ENCODE data around the gene RFK. TPM values are rescaled to one million over a fixed set of nuclear protein-coding genes. Genes with fewer than 3 reads are reported as not detected.

Gene RFK
- total RNA-seq (2021; ENCODE audit: unreplicated experiment): 35.0 TPM
- polyA plus RNA-seq (2012): 12.2 and 12.3 TPM in 2 replicates
- Bru-seq, nascent RNA: percentile 76 among the genes with signal in this experiment
- percentile 96 among the genes with signal in this experiment for BruChase-seq, experiment 1, labeled RNA remaining after a 6-hour chase
- BruChase-seq, experiment 2, labeled RNA remaining after a 2-hour chase: percentile 88 among the genes with signal in this experiment
- long read RNA-seq, transcript RFK-201 (4 exons, 2,684 nt): major isoform, 97 of 103 reads
- long read RNA-seq, partial matches to known transcripts: 3 of 103 reads
- long read RNA-seq, other reads (novel, unspliced or antisense): 3 of 103 reads

- Histone ChIP-seq H4K20me1 (ENCODE audit: insufficient read depth) (no peaks in the 10 kb centered on the region), H3K4me1 (ENCODE audit: control insufficient read depth in 1 of 2, insufficient read depth in 2 of 2, low read length in 2 of 2) (peaks cover 0 to 12% of the 10 kb centered on the region in 2 experiments; a peak in 3 of 4 replicates), H3K9ac (ENCODE audit: low read length) (peak within 1 kb of the TSS; percentile 88), H3K9me3 (ENCODE audit: control insufficient read depth in 1 of 2, insufficient read depth in 1 of 2, low read depth in 1 of 2, low read length in 2 of 2) (no peaks in the 10 kb centered on the region; a peak in 1 of 4 replicates), H3K4me2 (ENCODE audit: low read length) (peak within 1 kb of the TSS; percentile 81), H3K79me2 (ENCODE audit: insufficient read depth, low read length) (peaks cover 35% of the 10 kb centered on the region), H3K27ac (ENCODE audit: low read depth, low read length) (peak within 1 kb of the TSS; percentile 96), H3K4me3 (replicated peaks in 1 of 2; ENCODE audit: low read depth in 1 of 2, low read length in 2 of 2) (peak within 1 kb of the TSS; percentile 85 to 88), H2AFZ (ENCODE audit: low read depth, low read length, poor library complexity, severe bottlenecking) (peak within 1 kb of the TSS; percentile 81), H3K9me2 (ENCODE audit: insufficient read depth) (no peaks in the 10 kb centered on the region), H3K27me3 (ENCODE audit: insufficient read depth, low read length) (no peaks in the 10 kb centered on the region), H3K36me3 (ENCODE audit: control insufficient read depth in 1 of 2, insufficient read depth in 2 of 2, low read length in 2 of 2) (0 out of 4 replicates have a peak, but pooled peaks cover 0 to 11% of the 10 kb centered on the region in 2 experiments)
- DNase-seq (ENCODE audit: low read depth, low spot score): peak; percentile 82
- TSS peak; percentile 91 for BruUV-seq (replicated peaks)
- ATAC-seq: peak; percentile 93
- ChIA-PET CTCF (interaction anchor here (1.2 to 1.7 kb wide), 5 partner anchors 8 to 264 kb away, joined by 3 to 6 read pairs (median 4); no protein-coding TSS in a partner anchor), POLR2A (interaction anchor here (0.6 to 1.4 kb wide), 4 partner anchors 10 to 34 kb away, joined by 3 to 6 read pairs (median 4); no protein-coding TSS in a partner anchor), RAD21 (ENCODE audit: low non-redundant PET in 1 of 2, low total read pairs in 2 of 2, uncharacterized antibody in 2 of 2, unreplicated experiment in 2 of 2) (no interaction called here)
- intact Hi-C loops (cut with micrococcal nuclease): loop anchor here (5.0 kb wide), 1 partner anchor 63 kb away; the partner anchor contains the start of gene GCNT1
- TF ChIP-seq, protein P1, sequence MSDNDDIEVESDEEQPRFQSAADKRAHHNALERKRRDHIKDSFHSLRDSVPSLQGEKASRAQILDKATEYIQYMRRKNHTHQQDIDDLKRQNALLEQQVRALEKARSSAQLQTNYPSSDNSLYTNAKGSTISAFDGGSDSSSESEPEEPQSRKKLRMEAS (IDR thresholded peaks at IDR 0.05): peak; percentile 78
- peak; percentile 54 for TF ChIP-seq POLR2A (IDR thresholded peaks at IDR 0.05; ENCODE audit: borderline replicate concordance, extremely low read depth, insufficient read depth, insufficient read length)
- peak; percentile 81 for TF ChIP-seq ZFX (IDR thresholded peaks at IDR 0.05)
- peak; percentile 66 for TF ChIP-seq RAD21 (IDR thresholded peaks at IDR 0.05; ENCODE audit: low read depth)
- peak; percentile 65 for TF ChIP-seq SIN3A (IDR thresholded peaks at IDR 0.05; ENCODE audit: low read depth)
- TF ChIP-seq TCF7L2 (IDR thresholded peaks at IDR 0.05; ENCODE audit: borderline replicate concordance, extremely low read depth, insufficient read depth, insufficient read length): no peak
- TF ChIP-seq, protein P2, sequence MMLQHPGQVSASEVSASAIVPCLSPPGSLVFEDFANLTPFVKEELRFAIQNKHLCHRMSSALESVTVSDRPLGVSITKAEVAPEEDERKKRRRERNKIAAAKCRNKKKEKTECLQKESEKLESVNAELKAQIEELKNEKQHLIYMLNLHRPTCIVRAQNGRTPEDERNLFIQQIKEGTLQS (IDR thresholded peaks at IDR 0.05): no peak
- TF ChIP-seq, protein P3, sequence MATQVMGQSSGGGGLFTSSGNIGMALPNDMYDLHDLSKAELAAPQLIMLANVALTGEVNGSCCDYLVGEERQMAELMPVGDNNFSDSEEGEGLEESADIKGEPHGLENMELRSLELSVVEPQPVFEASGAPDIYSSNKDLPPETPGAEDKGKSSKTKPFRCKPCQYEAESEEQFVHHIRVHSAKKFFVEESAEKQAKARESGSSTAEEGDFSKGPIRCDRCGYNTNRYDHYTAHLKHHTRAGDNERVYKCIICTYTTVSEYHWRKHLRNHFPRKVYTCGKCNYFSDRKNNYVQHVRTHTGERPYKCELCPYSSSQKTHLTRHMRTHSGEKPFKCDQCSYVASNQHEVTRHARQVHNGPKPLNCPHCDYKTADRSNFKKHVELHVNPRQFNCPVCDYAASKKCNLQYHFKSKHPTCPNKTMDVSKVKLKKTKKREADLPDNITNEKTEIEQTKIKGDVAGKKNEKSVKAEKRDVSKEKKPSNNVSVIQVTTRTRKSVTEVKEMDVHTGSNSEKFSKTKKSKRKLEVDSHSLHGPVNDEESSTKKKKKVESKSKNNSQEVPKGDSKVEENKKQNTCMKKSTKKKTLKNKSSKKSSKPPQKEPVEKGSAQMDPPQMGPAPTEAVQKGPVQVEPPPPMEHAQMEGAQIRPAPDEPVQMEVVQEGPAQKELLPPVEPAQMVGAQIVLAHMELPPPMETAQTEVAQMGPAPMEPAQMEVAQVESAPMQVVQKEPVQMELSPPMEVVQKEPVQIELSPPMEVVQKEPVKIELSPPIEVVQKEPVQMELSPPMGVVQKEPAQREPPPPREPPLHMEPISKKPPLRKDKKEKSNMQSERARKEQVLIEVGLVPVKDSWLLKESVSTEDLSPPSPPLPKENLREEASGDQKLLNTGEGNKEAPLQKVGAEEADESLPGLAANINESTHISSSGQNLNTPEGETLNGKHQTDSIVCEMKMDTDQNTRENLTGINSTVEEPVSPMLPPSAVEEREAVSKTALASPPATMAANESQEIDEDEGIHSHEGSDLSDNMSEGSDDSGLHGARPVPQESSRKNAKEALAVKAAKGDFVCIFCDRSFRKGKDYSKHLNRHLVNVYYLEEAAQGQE (IDR thresholded peaks at IDR 0.05; ENCODE audit: low read depth): no peak
- TF ChIP-seq YY1 (IDR thresholded peaks at IDR 0.05; ENCODE audit: extremely low read depth, insufficient replicate concordance, low read depth, low read length): peak; percentile 24
- TF ChIP-seq ZBTB33 (IDR thresholded peaks at IDR 0.05; ENCODE audit: extremely low read depth, insufficient replicate concordance, low read length): peak; percentile 31
- TF ChIP-seq EGR1 (IDR thresholded peaks at IDR 0.05; ENCODE audit: low read depth): peak; percentile 51; the same call in 1 of the 2 replicates
- peak; percentile 64 for TF ChIP-seq SP1 (IDR thresholded peaks at IDR 0.05; ENCODE audit: low read depth)
- TF ChIP-seq, protein P4, sequence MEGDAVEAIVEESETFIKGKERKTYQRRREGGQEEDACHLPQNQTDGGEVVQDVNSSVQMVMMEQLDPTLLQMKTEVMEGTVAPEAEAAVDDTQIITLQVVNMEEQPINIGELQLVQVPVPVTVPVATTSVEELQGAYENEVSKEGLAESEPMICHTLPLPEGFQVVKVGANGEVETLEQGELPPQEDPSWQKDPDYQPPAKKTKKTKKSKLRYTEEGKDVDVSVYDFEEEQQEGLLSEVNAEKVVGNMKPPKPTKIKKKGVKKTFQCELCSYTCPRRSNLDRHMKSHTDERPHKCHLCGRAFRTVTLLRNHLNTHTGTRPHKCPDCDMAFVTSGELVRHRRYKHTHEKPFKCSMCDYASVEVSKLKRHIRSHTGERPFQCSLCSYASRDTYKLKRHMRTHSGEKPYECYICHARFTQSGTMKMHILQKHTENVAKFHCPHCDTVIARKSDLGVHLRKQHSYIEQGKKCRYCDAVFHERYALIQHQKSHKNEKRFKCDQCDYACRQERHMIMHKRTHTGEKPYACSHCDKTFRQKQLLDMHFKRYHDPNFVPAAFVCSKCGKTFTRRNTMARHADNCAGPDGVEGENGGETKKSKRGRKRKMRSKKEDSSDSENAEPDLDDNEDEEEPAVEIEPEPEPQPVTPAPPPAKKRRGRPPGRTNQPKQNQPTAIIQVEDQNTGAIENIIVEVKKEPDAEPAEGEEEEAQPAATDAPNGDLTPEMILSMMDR (IDR thresholded peaks at IDR 0.05 in 2 of 3, conservative IDR thresholded peaks at IDR 0.05 in 1 of 3; ENCODE audit: borderline replicate concordance in 1 of 3, insufficient read depth in 1 of 3, low read depth in 2 of 3, low read length in 2 of 3): peak in 2 of 3 experiments; percentile 19 to 56; a peak in 3 of 6 replicates
- TF ChIP-seq POLR2AphosphoS5 (IDR thresholded peaks at IDR 0.05; ENCODE audit: low read depth, low read length): peak; percentile 95
- peak; percentile 43; the same call in 1 of the 2 replicates for TF ChIP-seq CBX3 (IDR thresholded peaks at IDR 0.05; ENCODE audit: low read depth)
These were observed at the start of gene RFK for GRCh38 chr9:76394195-76394959. RFK (minus strand) TSS chr9:76394426; CDS start chr9:76394171, 255 bp downstream.

Measured in HCT116 (cell line).